ENCODE data around the gene LRP1-AS.

Gene LRP1-AS

GRCh38 chr12:57157588-57158173, 10.3 kb upstream of the LRP1-AS start:
- Histone ChIP-seq H3K4me2 (ENCODE audit: low read length) (no peak overlapping the region), H3K9me3 (replicated peaks; ENCODE audit: low read length) (no peaks in the 10 kb centered on the region), H3K4me3 (ENCODE audit: low read length) (no peak overlapping the region), H3K9ac (ENCODE audit: low read depth, low read length) (no peak overlapping the region), H3K36me3 (ENCODE audit: insufficient read depth, low read length) (peaks cover 100% of the 10 kb centered on the region), H3K27me3 (ENCODE audit: control insufficient read depth, insufficient read depth, low read length) (no peaks in the 10 kb centered on the region), H3K4me1 (ENCODE audit: control insufficient read depth, insufficient read depth, low read length) (peaks cover 20% of the 10 kb centered on the region)

GRCh38 chr12:57156701-57157403, 9.4 kb upstream of the LRP1-AS start:
- peaks cover 97% of the 10 kb centered on the region for H3K36me3 ChIP-seq (ENCODE audit: insufficient read depth, low read length)
- no peaks in the 10 kb centered on the region for H3K9me3 ChIP-seq (replicated peaks; ENCODE audit: low read length)
- H3K4me2 ChIP-seq (ENCODE audit: low read length) = no peak overlapping the region
- H3K4me1 ChIP-seq (ENCODE audit: control insufficient read depth, insufficient read depth, low read length) = peaks cover 28% of the 10 kb centered on the region
- no peak overlapping the region for H3K4me3 ChIP-seq (ENCODE audit: low read length)
- no peaks in the 10 kb centered on the region for H3K27me3 ChIP-seq (ENCODE audit: control insufficient read depth, insufficient read depth, low read length)
- H3K9ac ChIP-seq (ENCODE audit: low read depth, low read length) = no peak overlapping the region

DNA sequence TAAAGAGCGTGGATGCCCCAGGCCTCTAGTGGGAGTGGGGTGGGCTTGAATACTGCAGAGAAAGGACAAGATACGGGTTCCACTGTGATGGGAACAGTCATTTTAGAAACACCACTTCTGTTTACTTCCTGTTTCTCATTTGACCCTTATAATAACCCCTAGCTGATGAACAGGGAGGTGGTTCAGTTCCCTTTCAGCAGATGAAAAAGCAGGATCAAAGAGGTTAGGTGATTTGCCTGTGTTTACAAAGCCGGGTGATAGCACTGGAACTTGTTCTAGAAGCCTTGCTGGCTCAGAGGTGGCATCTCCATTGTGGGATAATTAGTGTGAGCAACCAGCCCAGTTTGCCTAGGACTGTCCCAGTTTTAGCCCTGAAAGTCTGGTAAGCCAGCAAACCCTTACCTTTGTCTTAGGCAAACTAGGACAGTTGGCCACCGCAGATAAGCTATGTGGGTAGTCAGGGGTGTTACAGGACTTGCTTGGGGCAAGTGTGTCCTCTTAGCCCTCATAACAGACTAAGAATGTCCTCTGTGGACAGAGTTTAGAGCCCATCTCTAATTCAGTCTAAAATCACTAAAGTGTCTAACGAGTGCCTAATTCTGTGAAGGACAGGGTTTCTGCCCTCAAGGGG, 7.5 kb upstream of the LRP1-AS start:
- Histone ChIP-seq H3K4me3 (ENCODE audit: low read length) (no peak overlapping the region), H3K9me3 (replicated peaks; ENCODE audit: low read length) (no peaks in the 10 kb centered on the region), H3K27me3 (ENCODE audit: control insufficient read depth, insufficient read depth, low read length) (no peaks in the 10 kb centered on the region), H3K4me2 (ENCODE audit: low read length) (no peak overlapping the region), H3K9ac (ENCODE audit: low read depth, low read length) (no peak overlapping the region), H3K4me1 (ENCODE audit: control insufficient read depth, insufficient read depth, low read length) (peaks cover 38% of the 10 kb centered on the region), H3K36me3 (ENCODE audit: insufficient read depth, low read length) (peaks cover 95% of the 10 kb centered on the region)

DNA sequence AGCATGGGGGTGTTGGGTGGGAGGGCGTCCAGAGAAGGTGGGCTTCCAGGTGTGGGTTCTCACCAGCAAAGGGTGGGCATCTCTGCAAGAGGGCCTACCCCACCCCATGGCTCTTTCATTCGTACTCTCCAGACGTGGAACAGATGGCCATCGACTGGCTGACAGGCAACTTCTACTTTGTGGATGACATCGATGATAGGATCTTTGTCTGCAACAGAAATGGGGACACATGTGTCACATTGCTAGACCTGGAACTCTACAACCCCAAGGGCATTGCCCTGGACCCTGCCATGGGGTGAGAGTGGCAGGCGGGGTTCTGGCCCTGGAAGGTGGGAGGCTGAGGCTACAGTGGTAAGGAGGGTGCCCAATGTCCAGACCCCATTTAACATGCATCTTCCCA, 6.7 kb upstream of the LRP1-AS start:
- Histone ChIP-seq H3K27me3 (ENCODE audit: control insufficient read depth, insufficient read depth, low read length) (no peaks in the 10 kb centered on the region), H3K9ac (ENCODE audit: low read depth, low read length) (no peak overlapping the region), H3K4me3 (ENCODE audit: low read length) (no peak overlapping the region), H3K4me1 (ENCODE audit: control insufficient read depth, insufficient read depth, low read length) (peaks cover 46% of the 10 kb centered on the region), H3K36me3 (ENCODE audit: insufficient read depth, low read length) (peaks cover 93% of the 10 kb centered on the region), H3K9me3 (replicated peaks; ENCODE audit: low read length) (no peaks in the 10 kb centered on the region), H3K4me2 (ENCODE audit: low read length) (no peak overlapping the region)

- Histone ChIP-seq H3K4me1 (ENCODE audit: control insufficient read depth, insufficient read depth, low read length) (peaks cover 52% of the 10 kb centered on the region), H3K9me3 (replicated peaks; ENCODE audit: low read length) (no peaks in the 10 kb centered on the region), H3K4me2 (ENCODE audit: low read length) (peak overlapping the region; percentile 66), H3K27me3 (ENCODE audit: control insufficient read depth, insufficient read depth, low read length) (no peaks in the 10 kb centered on the region), H3K36me3 (ENCODE audit: insufficient read depth, low read length) (peaks cover 89% of the 10 kb centered on the region), H3K4me3 (ENCODE audit: low read length) (no peak overlapping the region), H3K9ac (ENCODE audit: low read depth, low read length) (peak overlapping the region; percentile 73)
Observed at GRCh38 chr12:57153415-57153997, 6.1 kb upstream of the LRP1-AS start.

DNA sequence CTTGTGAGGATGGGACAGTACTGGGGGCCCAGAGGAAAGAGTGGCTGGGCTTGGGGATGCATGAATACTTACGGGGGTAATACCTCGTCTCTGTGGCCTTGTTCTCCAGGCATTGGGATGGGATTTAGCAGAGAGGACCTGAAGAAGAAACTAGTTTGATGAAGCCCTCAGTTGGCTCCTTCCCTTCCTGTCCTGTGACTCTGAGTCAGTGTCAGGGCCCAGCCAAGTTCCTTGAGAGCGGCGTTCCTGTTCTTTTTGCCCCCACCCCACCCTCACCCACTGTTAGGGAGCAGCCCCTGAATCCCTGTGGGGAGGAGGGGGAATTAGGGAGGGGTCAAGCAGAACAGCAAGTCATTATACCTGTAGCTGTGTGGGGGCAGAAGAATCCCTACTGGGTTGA, 5.2 kb upstream of the LRP1-AS start:
- no peaks in the 10 kb centered on the region for H3K9me3 ChIP-seq (replicated peaks; ENCODE audit: low read length)
- peak overlapping the region; percentile 73 for H3K9ac ChIP-seq (ENCODE audit: low read depth, low read length)
- peak overlapping the region; percentile 66 for H3K4me2 ChIP-seq (ENCODE audit: low read length)
- H3K4me1 ChIP-seq (ENCODE audit: control insufficient read depth, insufficient read depth, low read length) = peaks cover 61% of the 10 kb centered on the region
- peak overlapping the region; percentile 37 for H3K4me3 ChIP-seq (ENCODE audit: low read length)
- H3K27me3 ChIP-seq (ENCODE audit: control insufficient read depth, insufficient read depth, low read length) = no peaks in the 10 kb centered on the region
- peaks cover 89% of the 10 kb centered on the region for H3K36me3 ChIP-seq (ENCODE audit: insufficient read depth, low read length)

DNA sequence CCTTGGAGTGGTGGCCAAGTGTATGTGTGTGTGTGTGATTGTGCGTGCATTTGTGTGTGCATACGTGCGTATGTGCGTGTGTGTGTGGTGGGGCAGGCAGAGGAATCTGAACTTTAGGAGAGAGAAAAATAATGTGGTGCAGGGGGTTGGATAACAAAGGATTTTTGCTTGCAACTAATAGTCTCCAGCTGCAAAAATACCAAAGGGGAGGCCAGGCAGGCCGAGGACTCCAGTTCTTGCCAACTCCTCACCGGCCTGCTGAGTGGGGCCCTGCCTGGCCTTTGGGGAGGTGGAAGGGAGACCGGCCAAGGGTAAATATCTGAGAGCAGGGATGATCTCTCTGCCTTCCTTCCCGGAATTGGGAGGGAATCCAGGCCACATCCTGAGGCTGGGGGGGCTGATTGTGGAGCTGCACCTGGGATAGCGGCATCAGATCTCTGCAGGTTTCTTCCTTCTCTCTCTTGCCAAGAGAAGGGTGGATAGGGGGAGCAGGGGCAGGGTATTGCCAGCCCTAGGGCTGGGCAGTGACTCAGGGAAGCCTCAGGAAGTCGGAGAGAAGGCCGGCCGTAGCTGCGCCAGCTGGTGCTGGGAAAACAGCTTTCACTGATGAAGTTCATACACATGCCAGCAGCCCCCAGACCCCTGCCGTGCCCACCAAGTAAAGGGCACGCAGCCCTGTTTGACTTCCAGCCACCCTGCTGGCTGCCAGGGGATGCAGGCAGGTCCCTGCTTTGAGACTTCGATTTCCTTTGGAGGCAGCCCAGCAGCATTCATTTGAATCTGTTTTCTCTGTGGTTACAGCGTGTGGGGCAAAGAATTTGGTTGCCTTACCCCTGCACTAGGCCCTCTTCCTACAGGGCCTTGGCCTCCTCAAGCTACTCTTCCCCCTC, 4.6 kb upstream of the LRP1-AS start:
- Histone ChIP-seq H3K4me3 (ENCODE audit: low read length) (peak overlapping the region; percentile 43), H3K9ac (ENCODE audit: low read depth, low read length) (peak overlapping the region; percentile 73)

DNA sequence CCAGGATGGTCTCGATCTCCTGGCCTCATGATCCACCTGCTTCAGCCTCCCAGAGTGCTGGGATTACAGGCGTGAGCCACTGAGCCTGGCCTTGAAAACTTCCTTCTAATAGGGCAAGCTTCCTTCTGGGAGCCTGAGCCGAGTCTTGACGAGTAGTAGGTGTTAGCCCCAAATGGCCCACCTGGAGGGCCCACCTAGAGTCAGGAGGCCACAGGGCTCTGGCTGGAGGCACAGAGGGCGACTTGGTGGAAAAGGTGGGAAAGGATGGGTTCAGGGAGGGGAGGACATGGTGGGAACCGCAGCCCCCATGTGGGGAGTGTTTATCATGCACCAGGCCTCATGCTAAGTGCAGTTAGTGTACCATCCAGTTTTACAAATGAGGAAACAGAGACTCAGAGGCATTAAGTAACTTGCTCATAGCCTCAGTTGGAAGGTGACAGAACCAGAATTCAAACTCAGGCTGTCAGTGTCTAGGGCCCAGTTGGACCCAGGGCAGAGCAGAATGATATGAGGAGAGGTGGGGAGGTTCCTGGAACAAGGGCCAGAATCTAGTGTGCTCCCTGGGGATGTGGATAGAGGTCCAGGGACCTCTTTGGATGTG, 3.1 kb upstream of the LRP1-AS start:
- Histone ChIP-seq H3K9ac (ENCODE audit: low read depth, low read length) (no peak overlapping the region), H3K9me3 (replicated peaks; ENCODE audit: low read length) (no peaks in the 10 kb centered on the region), H3K4me2 (ENCODE audit: low read length) (no peak overlapping the region), H3K36me3 (ENCODE audit: insufficient read depth, low read length) (peaks cover 89% of the 10 kb centered on the region), H3K4me3 (ENCODE audit: low read length) (no peak overlapping the region), H3K27me3 (ENCODE audit: control insufficient read depth, insufficient read depth, low read length) (no peaks in the 10 kb centered on the region), H3K4me1 (ENCODE audit: control insufficient read depth, insufficient read depth, low read length) (peaks cover 82% of the 10 kb centered on the region)

More for the DNA sequence above, 4.6 kb upstream of the LRP1-AS start:
- Histone ChIP-seq H3K9me3 (replicated peaks; ENCODE audit: low read length) (no peaks in the 10 kb centered on the region), H3K36me3 (ENCODE audit: insufficient read depth, low read length) (peaks cover 89% of the 10 kb centered on the region), H3K4me2 (ENCODE audit: low read length) (peak overlapping the region; percentile 66), H3K4me1 (ENCODE audit: control insufficient read depth, insufficient read depth, low read length) (peaks cover 67% of the 10 kb centered on the region), H3K27me3 (ENCODE audit: control insufficient read depth, insufficient read depth, low read length) (no peaks in the 10 kb centered on the region)

GRCh38 chr12:57149245-57149900, 2.0 kb upstream of the LRP1-AS start:
- Histone ChIP-seq H3K36me3 (ENCODE audit: insufficient read depth, low read length) (peaks cover 89% of the 10 kb centered on the region), H3K9me3 (replicated peaks; ENCODE audit: low read length) (no peaks in the 10 kb centered on the region), H3K27me3 (ENCODE audit: control insufficient read depth, insufficient read depth, low read length) (no peaks in the 10 kb centered on the region), H3K4me1 (ENCODE audit: control insufficient read depth, insufficient read depth, low read length) (peaks cover 89% of the 10 kb centered on the region), H3K4me3 (ENCODE audit: low read length) (peak overlapping the region; percentile 10), H3K4me2 (ENCODE audit: low read length) (peak overlapping the region; percentile 67), H3K9ac (ENCODE audit: low read depth, low read length) (peak overlapping the region; percentile 31)

GRCh38 chr12:57148469-57149244, 1.2 kb upstream of the LRP1-AS start:
- no peaks in the 10 kb centered on the region for H3K27me3 ChIP-seq (ENCODE audit: control insufficient read depth, insufficient read depth, low read length)
- no peaks in the 10 kb centered on the region for H3K9me3 ChIP-seq (replicated peaks; ENCODE audit: low read length)
- H3K4me2 ChIP-seq (ENCODE audit: low read length) = peak overlapping the region; percentile 67
- H3K9ac ChIP-seq (ENCODE audit: low read depth, low read length) = peak overlapping the region; percentile 31
- peaks cover 87% of the 10 kb centered on the region for H3K36me3 ChIP-seq (ENCODE audit: insufficient read depth, low read length)
- H3K4me1 ChIP-seq (ENCODE audit: control insufficient read depth, insufficient read depth, low read length) = peaks cover 87% of the 10 kb centered on the region
- peak overlapping the region; percentile 10 for H3K4me3 ChIP-seq (ENCODE audit: low read length)
